Trophoblast cell (in vitro differentiated cells and primary cell): ENCODE data around the gene MARK4.
A peak's percentile ranks its signal among the peaks of the same experiment; 100 is the strongest.

Source experiments
- DNase-seq, 2 donors: peaks; one replicate each; pipeline ENCODE4 v3.0.0-alpha.2; 2016
- H2AFZ ChIP-seq: 2 replicates; pipeline ENCODE4 v1.6.1; 2013; ENCODE audit warnings: low read length, moderate library complexity, mild to moderate bottlenecking; ENCODE audit not compliant: insufficient read depth, poor library complexity
- H2AK5ac ChIP-seq: 2 replicates; pipeline ENCODE4 v1.6.1; 2013; ENCODE audit warnings: mild to moderate bottlenecking, low read length
- H2BK120ac ChIP-seq: 2 replicates; pipeline ENCODE4 v1.6.1; 2013; ENCODE audit warnings: low read length, mild to moderate bottlenecking, moderate library complexity; ENCODE audit not compliant: insufficient read depth, poor library complexity
- H2BK12ac ChIP-seq: 2 replicates; pipeline ENCODE4 v1.6.1; 2013; ENCODE audit warnings: mild to moderate bottlenecking, low read length, moderate library complexity
- H2BK5ac ChIP-seq: 2 replicates; pipeline ENCODE4 v1.6.1; 2013; ENCODE audit warnings: low read length, low read depth, moderate library complexity, mild to moderate bottlenecking; ENCODE audit not compliant: poor library complexity
- H3K14ac ChIP-seq: 2 replicates; pipeline ENCODE4 v1.6.1; 2013; ENCODE audit warnings: mild to moderate bottlenecking, low read length
- H3K18ac ChIP-seq: 2 replicates; pipeline ENCODE4 v1.6.1; 2013; ENCODE audit warnings: mild to moderate bottlenecking, low read length
- H3K23ac ChIP-seq: 2 replicates; pipeline ENCODE4 v1.6.1; 2013; ENCODE audit warnings: low read length
- H3K27ac ChIP-seq: 2 replicates; pipeline ENCODE4 v1.5.1; 2013; ENCODE audit warnings: low read depth, mild to moderate bottlenecking, inconsistent platforms, low read length, moderate library complexity
- H3K27me3 ChIP-seq: 2 replicates; pipeline ENCODE4 v1.6.1; 2013; ENCODE audit warnings: inconsistent platforms, mild to moderate bottlenecking, low read length, moderate library complexity; ENCODE audit not compliant: insufficient read depth
- H3K36me3 ChIP-seq, 2 experiments: 1 replicate in 1 of 2; 2 replicates in 1 of 2; pipeline ENCODE4 v1.6.1; 2013; ENCODE audit warnings: low read length in 2 of 2, mild to moderate bottlenecking in 2 of 2, moderate library complexity in 1 of 2; ENCODE audit not compliant: insufficient read depth in 2 of 2, control insufficient read depth in 1 of 2
- H3K4ac ChIP-seq: 2 replicates; pipeline ENCODE4 v1.6.1; 2013; ENCODE audit warnings: low read depth, mild to moderate bottlenecking, low read length, moderate library complexity
- H3K4me1 ChIP-seq, 2 experiments: 1 replicate in 1 of 2; 2 replicates in 1 of 2; pipeline ENCODE4 v1.6.1; 2013; ENCODE audit warnings: low read length in 2 of 2, mild to moderate bottlenecking in 2 of 2, moderate library complexity in 1 of 2; ENCODE audit not compliant: insufficient read depth in 2 of 2, control insufficient read depth in 1 of 2
- H3K4me2 ChIP-seq: 2 replicates; pipeline ENCODE4 v1.6.1; 2013; ENCODE audit warnings: inconsistent platforms, mild to moderate bottlenecking, low read length, moderate library complexity
- H3K4me3 ChIP-seq: 2 replicates; pipeline ENCODE4 v1.5.1; 2013; ENCODE audit warnings: mild to moderate bottlenecking, low read depth, low read length, inconsistent platforms
- H3K79me1 ChIP-seq: one replicate; pipeline ENCODE4 v1.6.1; 2013; ENCODE audit warnings: low read length
- H3K79me2 ChIP-seq: 2 replicates; pipeline ENCODE4 v1.6.1; 2013; ENCODE audit warnings: low read length, mild to moderate bottlenecking; ENCODE audit not compliant: control insufficient read depth, insufficient read depth, poor library complexity
- H3K9ac ChIP-seq: 2 replicates; pipeline ENCODE4 v1.6.1; 2013; ENCODE audit warnings: mild to moderate bottlenecking, low read length
- H3K9me3 ChIP-seq: 2 replicates; pipeline ENCODE4 v1.6.1; 2013; ENCODE audit warnings: low read depth, mild to moderate bottlenecking, control low read depth, inconsistent platforms, low read length; ENCODE audit not compliant: insufficient read depth
- H4K12ac ChIP-seq: 2 replicates; pipeline ENCODE4 v1.6.1; 2013; ENCODE audit warnings: low read depth, mild to moderate bottlenecking, low read length, moderate library complexity
- H4K8ac ChIP-seq: 2 replicates; pipeline ENCODE4 v1.6.1; 2013; ENCODE audit warnings: low read depth, mild to moderate bottlenecking, low read length, moderate library complexity
- H4K91ac ChIP-seq: one replicate; pipeline ENCODE4 v1.6.1; 2013; ENCODE audit warnings: low read depth, mild to moderate bottlenecking, low read length, moderate library complexity
- WGBS: extraction: QIAGEN DNeasy Blood & Tissue Kit; methylation state at CpG from one replicate; pipeline ENCODE4 v1.1.7; 2013; ENCODE audit warnings: missing lambda C conversion rate; ENCODE audit not compliant: insufficient read length, insufficient coverage; ENCODE audit errors: extremely low coverage; 5-methylcytosine and 5-hydroxymethylcytosine counted together

Gene MARK4

DNA sequence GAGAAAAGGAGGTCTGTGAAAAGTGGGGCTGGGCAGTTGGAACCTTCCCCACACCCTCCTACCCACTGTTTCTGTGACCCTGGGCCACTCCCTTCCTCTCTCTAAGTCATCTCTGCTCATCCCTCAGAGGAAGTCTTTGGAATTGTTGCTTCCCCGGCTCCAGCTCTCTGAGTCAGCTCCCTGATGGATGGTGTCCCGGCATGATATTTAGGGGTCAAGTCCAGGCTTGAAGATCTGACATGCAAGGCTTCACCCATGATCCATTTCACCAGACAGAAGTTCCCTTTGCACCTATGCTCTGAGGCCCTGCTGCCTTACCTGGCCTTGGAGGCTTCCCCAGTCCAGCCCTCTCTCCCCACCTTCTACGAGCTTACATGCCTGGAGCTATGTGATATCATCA, 19.2 kb upstream of the MARK4 start:
- Histone ChIP-seq H3K4me2 (no peak overlapping the region), H4K12ac (no peak overlapping the region), H3K9me3 (peaks cover 2% of the 10 kb centered on the region), H3K79me2 (no peaks in the 10 kb centered on the region), H3K4me3 (no peak overlapping the region), H3K4me1 (peaks cover 0 to 2% of the 10 kb centered on the region in 2 experiments), H3K23ac (no peak overlapping the region), H2AK5ac (no peak overlapping the region), H3K18ac (no peak overlapping the region), H2BK120ac (no peak overlapping the region), H4K8ac (no peak overlapping the region), H3K4ac (no peak overlapping the region), H4K91ac (no peak overlapping the region), H3K27me3 (peaks cover 38% of the 10 kb centered on the region), H3K14ac (no peak overlapping the region), H3K9ac (no peak overlapping the region), H2AFZ (no peak overlapping the region), H3K27ac (no peak overlapping the region), H3K36me3 (no peaks in the 10 kb centered on the region), H2BK5ac (no peak overlapping the region), H2BK12ac (no peak overlapping the region), H3K79me1 (no peaks in the 10 kb centered on the region)
- WGBS = no CpG with 5 or more reads among the region's 3 CpGs
- DNase-seq = no peak

DNA sequence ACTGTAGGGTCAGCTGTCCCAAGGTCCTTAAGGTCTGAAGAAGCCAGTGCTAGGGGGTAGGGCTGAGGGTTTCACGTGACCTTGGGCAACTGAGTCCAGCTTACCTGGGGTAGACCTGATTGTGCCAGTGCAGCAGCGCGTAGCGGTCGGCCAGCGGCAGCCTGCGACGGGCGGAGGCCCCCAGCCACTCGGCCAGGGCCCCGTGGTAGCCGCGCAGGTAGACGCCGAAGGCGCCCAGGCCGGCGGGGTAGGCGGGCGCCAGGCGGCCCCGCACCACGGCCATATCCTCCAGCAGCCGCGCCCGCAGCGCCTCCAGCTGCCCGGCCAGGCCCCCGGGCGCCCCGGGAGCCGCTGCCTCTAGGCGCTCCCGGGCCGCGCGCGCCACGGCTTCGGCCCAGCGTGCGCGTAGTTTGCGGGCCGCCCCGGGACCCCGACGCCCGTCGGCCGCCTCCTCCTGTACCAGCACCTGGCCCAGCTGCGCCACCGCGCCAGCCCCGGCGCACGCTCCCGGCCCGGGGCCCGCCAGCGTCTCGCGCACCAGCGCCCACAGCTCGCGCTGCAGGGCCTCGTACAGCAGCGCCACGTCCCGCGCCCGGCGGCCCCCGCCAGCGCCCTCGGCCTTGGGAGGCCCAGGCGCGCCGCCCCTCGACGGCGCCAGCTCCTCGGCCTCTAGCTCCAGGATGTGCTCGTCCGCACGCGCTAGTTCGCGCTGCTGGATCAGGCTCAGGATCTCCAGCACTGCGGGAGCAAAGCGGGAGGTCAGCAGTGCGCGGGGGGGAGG, 16.8 kb upstream of the MARK4 start:
- H3K36me3 ChIP-seq = no peaks in the 10 kb centered on the region
- H4K12ac ChIP-seq = no peak overlapping the region
- peaks cover 2% of the 10 kb centered on the region for H3K9me3 ChIP-seq
- H3K79me1 ChIP-seq = no peaks in the 10 kb centered on the region
- no peak overlapping the region for H3K23ac ChIP-seq
- peaks cover 38% of the 10 kb centered on the region for H3K27me3 ChIP-seq
- no peak overlapping the region for H4K8ac ChIP-seq
- no peak overlapping the region for H3K18ac ChIP-seq
- no peak overlapping the region for H3K27ac ChIP-seq
- no peak overlapping the region for H2AFZ ChIP-seq
- no CpG with 5 or more reads among the region's 93 CpGs for WGBS
- H2AK5ac ChIP-seq = no peak overlapping the region
- no peaks in the 10 kb centered on the region for H3K79me2 ChIP-seq
- no peak overlapping the region for H3K4ac ChIP-seq
- peak in 1 of 2 donors; percentile 51 for DNase-seq
- no peak overlapping the region for H3K9ac ChIP-seq
- H3K14ac ChIP-seq = no peak overlapping the region
- H3K4me2 ChIP-seq = peak overlapping the region; percentile 1
- no peak overlapping the region for H3K4me3 ChIP-seq
- H2BK12ac ChIP-seq = no peak overlapping the region
- no peak overlapping the region for H4K91ac ChIP-seq
- H2BK5ac ChIP-seq = no peak overlapping the region
- no peak overlapping the region for H2BK120ac ChIP-seq
- H3K4me1 ChIP-seq = peaks cover 0 to 2% of the 10 kb centered on the region in 2 experiments

DNA sequence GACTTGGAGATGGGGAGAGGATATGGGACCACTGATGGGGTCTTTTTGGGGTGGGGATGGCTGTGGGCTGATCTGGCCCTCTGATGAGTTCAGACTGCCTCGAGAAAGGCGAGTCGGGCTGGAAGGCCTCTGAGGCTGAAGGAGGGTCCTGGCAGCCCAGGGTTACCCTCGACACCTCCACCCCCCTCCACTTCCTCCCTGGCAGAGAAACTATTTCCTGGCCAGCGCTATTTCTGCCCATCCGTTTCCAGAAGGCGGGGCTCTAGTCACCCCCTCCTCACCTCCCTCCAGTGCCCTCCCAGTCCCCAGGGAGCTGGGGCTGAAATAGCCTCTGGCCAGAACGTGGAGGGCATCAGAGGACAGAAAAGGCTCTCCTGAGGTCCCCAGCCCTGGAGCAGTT, 15.6 kb upstream of the MARK4 start:
- Histone ChIP-seq H3K4me1 (peaks cover 0 to 2% of the 10 kb centered on the region in 2 experiments), H2AFZ (no peak overlapping the region), H3K27me3 (peaks cover 38% of the 10 kb centered on the region), H4K12ac (no peak overlapping the region), H3K79me2 (no peaks in the 10 kb centered on the region), H3K4me3 (no peak overlapping the region), H2BK12ac (no peak overlapping the region), H3K79me1 (no peaks in the 10 kb centered on the region), H4K8ac (no peak overlapping the region), H3K18ac (no peak overlapping the region), H3K4me2 (no peak overlapping the region), H3K36me3 (no peaks in the 10 kb centered on the region), H2BK120ac (no peak overlapping the region), H3K4ac (no peak overlapping the region), H3K9me3 (peaks cover 2% of the 10 kb centered on the region), H2BK5ac (no peak overlapping the region), H3K14ac (no peak overlapping the region), H3K23ac (no peak overlapping the region), H3K27ac (no peak overlapping the region), H4K91ac (no peak overlapping the region), H3K9ac (no peak overlapping the region), H2AK5ac (no peak overlapping the region)
- no peak for DNase-seq
- no CpG with 5 or more reads among the region's 8 CpGs for WGBS

DNA sequence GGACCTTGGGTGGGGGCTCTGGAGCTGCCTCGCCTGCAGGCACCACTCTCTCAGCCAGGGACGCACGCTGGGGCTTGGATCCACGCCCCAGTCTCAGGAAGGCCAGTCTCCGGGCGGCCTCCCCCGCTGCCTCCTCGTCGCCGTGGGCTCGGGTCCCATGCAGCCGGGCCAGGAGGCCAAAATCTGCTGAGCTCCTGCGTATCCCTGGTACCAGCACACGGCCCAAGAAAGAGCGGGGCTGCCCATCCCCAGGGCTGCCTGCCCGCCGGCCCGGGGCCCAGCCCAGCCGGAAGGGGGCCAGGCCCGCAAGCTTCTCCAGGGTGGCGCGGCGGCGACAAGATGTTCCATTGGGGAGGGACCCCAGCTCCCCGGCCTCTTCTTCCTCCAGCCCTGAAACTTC, 12.5 kb upstream of the MARK4 start:
- H3K9me3 ChIP-seq = peaks cover 2% of the 10 kb centered on the region
- H3K14ac ChIP-seq = no peak overlapping the region
- H3K79me2 ChIP-seq = no peaks in the 10 kb centered on the region
- no peak overlapping the region for H2AK5ac ChIP-seq
- H2BK5ac ChIP-seq = no peak overlapping the region
- no CpG with 5 or more reads among the region's 25 CpGs for WGBS
- no peak overlapping the region for H3K4ac ChIP-seq
- H3K4me1 ChIP-seq = peaks cover 0 to 2% of the 10 kb centered on the region in 2 experiments
- H4K12ac ChIP-seq = no peak overlapping the region
- no peak overlapping the region for H4K8ac ChIP-seq
- H3K27ac ChIP-seq = no peak overlapping the region
- H3K9ac ChIP-seq = no peak overlapping the region
- no peak overlapping the region for H2BK120ac ChIP-seq
- no peak overlapping the region for H2AFZ ChIP-seq
- H3K79me1 ChIP-seq = no peaks in the 10 kb centered on the region
- H3K23ac ChIP-seq = no peak overlapping the region
- H3K4me3 ChIP-seq = no peak overlapping the region
- H4K91ac ChIP-seq = no peak overlapping the region
- no peak for DNase-seq
- no peak overlapping the region for H2BK12ac ChIP-seq
- H3K4me2 ChIP-seq = no peak overlapping the region
- no peak overlapping the region for H3K18ac ChIP-seq
- H3K36me3 ChIP-seq = no peaks in the 10 kb centered on the region
- H3K27me3 ChIP-seq = peaks cover 25% of the 10 kb centered on the region
